SK-N-SH (cell line): ENCODE measurements around the gene ZNF25. TPM values are rescaled to one million over a fixed set of nuclear protein-coding genes. Genes with fewer than 3 reads are reported as not detected.

ENCODE experiments used
- CTCF ChIA-PET: fragments of 300-600, 350-600 bp; formaldehyde crosslinking; extraction: SDS; loops from one replicate; lab custom pipeline; 2021; lab: Yijun Ruan, JAX
- POLR2A ChIA-PET: fragments of 350-600 bp; sonication (Branson Sonifier 250); formaldehyde crosslinking; extraction: SDS; loops from one replicate; lab custom pipeline; 2020; ENCODE audit warnings: antibody characterized with exemption, inconsistent platforms; lab: Yijun Ruan, JAX
- DNase-seq: peaks from one replicate; pipeline ENCODE4 v3.0.0; 2012
- H2AFZ ChIP-seq: fragments of 200-600 bp; sonication (generic); 2 replicates; pipeline ENCODE4 v1.8.1; 2016; ENCODE audit warnings: antibody characterized with exemption, mild to moderate bottlenecking, low read depth
- H3F3A ChIP-seq: fragments of 200-600 bp; sonication (generic); replicated peaks from 2 replicates; pipeline ENCODE3; 2016; ENCODE audit warnings: antibody characterized with exemption, mild to moderate bottlenecking; ENCODE audit not compliant: insufficient read depth
- H3K27ac ChIP-seq, 2 experiments: fragments of 200-500 bp in 1 of 2; fragments of 200-600 bp in 1 of 2; sonication (Bioruptor generic) in 1 of 2; sonication (generic), shearing (Covaris generic) in 1 of 2; 2 replicates each; pipeline versions ENCODE4 v1.5.1 to v1.6.1; 2014 to 2016; ENCODE audit warnings: low read depth in 2 of 2, inconsistent platforms in 1 of 2, low read length in 1 of 2, mild to moderate bottlenecking in 1 of 2, mixed read lengths in 1 of 2
- H3K27me3 ChIP-seq: fragments of 200-600 bp; sonication (generic), shearing (Covaris generic); 2 replicates; pipeline ENCODE4 v1.6.1; 2016; ENCODE audit warnings: mixed run types; ENCODE audit not compliant: insufficient read depth
- H3K36me3 ChIP-seq, 2 experiments: fragments of 200-500 bp in 1 of 2; fragments of 200-600 bp in 1 of 2; sonication (Bioruptor generic) in 1 of 2; sonication (generic) in 1 of 2; replicated peaks in 1 of 2; 2 replicates each; pipeline versions ENCODE3 to v1.5.1; 2014 to 2016; ENCODE audit warnings: low read length in 1 of 2, mild to moderate bottlenecking in 1 of 2; ENCODE audit not compliant: insufficient read depth in 2 of 2, control insufficient read depth in 1 of 2
- H3K4me1 ChIP-seq, 2 experiments: fragments of 200-500 bp in 1 of 2; fragments of 200-600 bp in 1 of 2; sonication (Bioruptor generic) in 1 of 2; sonication (generic), shearing (Covaris generic) in 1 of 2; 2 replicates each; pipeline versions ENCODE4 v1.5.1 to v1.6.1; 2014 to 2016; ENCODE audit warnings: low read depth in 1 of 2, low read length in 1 of 2, mixed run types in 1 of 2; ENCODE audit not compliant: insufficient read depth in 2 of 2, control insufficient read depth in 1 of 2
- H3K4me2 ChIP-seq: fragments of 200-600 bp; sonication (generic), shearing (Covaris generic); 2 replicates; pipeline ENCODE4 v1.6.1; 2017; ENCODE audit warnings: mixed run types
- H3K4me3 ChIP-seq, 2 experiments: fragments of 200-500 bp in 1 of 2; fragments of 200-600 bp in 1 of 2; sonication (Bioruptor generic) in 1 of 2; sonication (generic), shearing (Covaris generic) in 1 of 2; 2 replicates each; pipeline versions ENCODE4 v1.5.1 to v1.8.1; 2014 to 2016; ENCODE audit warnings: low read depth in 2 of 2, inconsistent platforms in 1 of 2, low read length in 1 of 2, mild to moderate bottlenecking in 1 of 2, mixed read lengths in 1 of 2, moderate library complexity in 1 of 2
- H3K79me2 ChIP-seq: fragments of 200-600 bp; sonication (generic); 2 replicates; pipeline ENCODE4 v1.8.1; 2017; ENCODE audit warnings: mild to moderate bottlenecking; ENCODE audit not compliant: insufficient read depth
- H3K9ac ChIP-seq: fragments of 200-600 bp; sonication (generic); 2 replicates; pipeline ENCODE4 v1.6.1; 2017; ENCODE audit warnings: mixed run types
- H3K9me2 ChIP-seq: fragments of 200-600 bp; sonication (generic); 2 replicates; pipeline ENCODE4 v1.6.1; 2017; ENCODE audit warnings: mixed run types
- H3K9me3 ChIP-seq: fragments of 200-600 bp; sonication (generic); 2 replicates; pipeline ENCODE4 v1.6.1; 2017; ENCODE audit warnings: mixed run types, mild to moderate bottlenecking, moderate library complexity
- H4K20me1 ChIP-seq: fragments of 200-600 bp; sonication (generic); 2 replicates; pipeline ENCODE4 v1.6.1; 2017; ENCODE audit warnings: mild to moderate bottlenecking, mixed run types; ENCODE audit not compliant: insufficient read depth
- CTCF ChIP-seq: fragments of 200-600 bp; sonication (generic); IDR thresholded peaks from 2 replicates; pipeline ENCODE4 v1.6.1; 2017; ENCODE audit warnings: antibody characterized with exemption, mild to moderate bottlenecking, moderate library complexity
- FOXM1 ChIP-seq: IDR thresholded peaks from 2 replicates; pipeline ENCODE4 v1.4.0; 2012; ENCODE audit warnings: low read depth, mild to moderate bottlenecking
- JUND ChIP-seq: IDR thresholded peaks from 2 replicates; pipeline ENCODE4 v1.4.0; 2012
- REST ChIP-seq: IDR thresholded peaks from 2 replicates; pipeline ENCODE4 v1.6.1; 2012; ENCODE audit warnings: mild to moderate bottlenecking, low read depth, low read length, moderate library complexity
- SIN3A ChIP-seq: IDR thresholded peaks from 2 replicates; pipeline ENCODE4 v1.6.1; 2012; ENCODE audit warnings: low read depth, mild to moderate bottlenecking, low read length, moderate library complexity, borderline replicate concordance
- TEAD4 ChIP-seq: IDR thresholded peaks from 2 replicates; pipeline ENCODE4 v1.4.0; 2012; ENCODE audit warnings: mild to moderate bottlenecking, borderline replicate concordance; ENCODE audit not compliant: insufficient read depth
- WGBS: methylation state at CpG from one replicate; pipeline ENCODE4 v1.1.6; 2017; ENCODE audit warnings: low lambda C conversion rate; 5-methylcytosine and 5-hydroxymethylcytosine counted together
- polyA plus RNA-seq, 3 experiments: library from polyadenylated mRNA; depleted of rRNA; stranded (reverse); fragments of >200 nt; gene quantifications; 2 replicates each; pipeline ENCODE4 v1.2.3, GENCODE V29; 2012
- TF ChIP-seq, protein P1 (sequence below): IDR thresholded peaks from 2 replicates; pipeline ENCODE4 v1.4.0; 2012; ENCODE audit warnings: low read depth, borderline replicate concordance

Gene ZNF25
- polyA plus RNA-seq, 1 of the 3 experiments (the other 2 are of a cell fraction), result 3.6 TPM

DNA sequence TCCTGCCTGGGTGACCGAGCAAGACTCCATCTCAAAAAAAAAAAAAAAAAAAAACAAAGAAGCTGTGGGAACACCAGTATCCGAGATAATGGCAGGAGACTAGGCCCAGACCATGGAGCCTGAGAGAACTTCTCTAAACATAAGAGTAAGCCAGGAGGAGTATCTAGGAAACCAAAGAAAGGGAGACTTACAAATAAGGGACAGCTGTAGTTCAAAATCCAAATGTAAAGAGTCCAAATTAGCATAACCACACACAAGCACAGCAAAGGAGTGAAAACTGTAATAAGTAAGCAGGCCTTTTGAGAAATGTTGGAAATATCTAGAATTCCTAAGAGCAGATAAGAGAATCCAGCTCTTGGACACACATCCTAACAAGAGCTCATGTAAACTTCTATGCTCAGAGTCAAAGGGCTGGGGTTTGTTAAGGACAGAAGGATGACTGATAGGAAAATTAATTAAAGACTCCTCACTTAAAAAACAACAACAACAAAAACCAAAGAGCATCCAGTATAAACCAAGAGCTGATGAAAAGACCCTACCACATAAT is 15.8 kb downstream of the ZNF25 start (continued):
- no peak for TF ChIP-seq SIN3A
- TF ChIP-seq, all 33 proteins: peak for 0

DNA sequence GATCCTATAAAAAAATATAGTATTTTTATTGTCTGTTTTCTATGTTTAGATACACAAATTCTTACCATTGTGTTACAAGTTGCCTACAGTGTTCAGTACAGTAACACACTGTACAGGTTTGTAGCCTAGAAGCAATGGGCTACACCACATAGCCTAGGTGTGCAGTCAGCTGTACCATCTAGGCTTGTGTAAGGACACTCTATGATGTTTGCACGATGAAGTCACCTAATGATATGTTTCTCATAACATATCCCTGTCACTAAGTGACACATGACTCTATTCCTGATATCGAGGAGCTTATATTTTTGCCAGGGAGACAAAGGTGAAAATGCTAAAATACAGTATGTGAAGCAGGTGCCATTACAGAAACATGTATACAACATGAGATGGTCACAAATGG is 18.6 kb downstream of the ZNF25 start:
- Histone ChIP-seq H3K9me3 (no peaks in the 10 kb centered on the region), H3K36me3 (peaks cover 41 to 45% of the 10 kb centered on the region in 2 experiments), H3K4me1 (no peaks in the 10 kb centered on the region), H3K4me3 (no peak overlapping the region), H3K9me2 (no peaks in the 10 kb centered on the region), H3K27ac (no peak overlapping the region), H3K27me3 (no peaks in the 10 kb centered on the region), H2AFZ (no peak overlapping the region), H3F3A (no peaks in the 10 kb centered on the region), H4K20me1 (no peaks in the 10 kb centered on the region), H3K79me2 (no peaks in the 10 kb centered on the region), H3K9ac (no peak overlapping the region), H3K4me2 (no peak overlapping the region)
- no peak for DNase-seq
- no peak for TF ChIP-seq JUND
- no peak for TF ChIP-seq TEAD4
- no peak for TF ChIP-seq SIN3A
- no peak for TF ChIP-seq CTCF
- no peak for TF ChIP-seq REST
- TF ChIP-seq FOXM1, result no peak
- CTCF ChIA-PET, result interaction anchor here (0.6 kb wide), 1 partner anchor 23 kb away, joined by 3 read pairs; no protein-coding TSS in a partner anchor
- POLR2A ChIA-PET, result no interaction called here
- WGBS, result 92% methylated on average over 2 of the region's 2 CpGs

DNA sequence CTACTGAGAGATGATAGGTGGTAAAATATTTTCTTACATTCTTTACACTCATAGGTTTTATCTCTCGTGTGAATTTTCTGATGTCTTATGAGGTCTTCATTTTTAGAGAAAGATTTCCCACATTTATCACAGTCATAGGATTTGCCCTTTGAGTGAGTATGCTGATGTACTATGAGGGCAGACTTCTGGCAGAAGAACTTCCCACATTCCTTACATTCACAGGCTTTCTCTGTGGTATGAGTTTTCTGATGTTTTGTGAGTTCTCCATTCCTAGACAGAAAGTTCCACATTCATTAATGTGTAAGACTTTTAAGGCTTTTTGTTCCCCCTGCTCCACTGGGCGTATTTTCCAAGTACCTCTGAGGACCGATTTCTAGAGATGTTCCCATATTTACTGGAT is 23.5 kb downstream of the ZNF25 start:
- H3K9ac ChIP-seq, result no peak overlapping the region
- no peak for DNase-seq
- H3K9me2 ChIP-seq, result no peaks in the 10 kb centered on the region
- H3K79me2 ChIP-seq, result no peaks in the 10 kb centered on the region
- no peaks in the 10 kb centered on the region for H3K9me3 ChIP-seq
- no peaks in the 10 kb centered on the region for H3K27me3 ChIP-seq
- no peaks in the 10 kb centered on the region for H4K20me1 ChIP-seq
- no peaks in the 10 kb centered on the region for H3F3A ChIP-seq
- WGBS, result 84% methylated on average over 3 of the region's 3 CpGs
- CTCF ChIA-PET, result no interaction called here
- no peak overlapping the region for H3K4me2 ChIP-seq
- TF ChIP-seq, protein P1, sequence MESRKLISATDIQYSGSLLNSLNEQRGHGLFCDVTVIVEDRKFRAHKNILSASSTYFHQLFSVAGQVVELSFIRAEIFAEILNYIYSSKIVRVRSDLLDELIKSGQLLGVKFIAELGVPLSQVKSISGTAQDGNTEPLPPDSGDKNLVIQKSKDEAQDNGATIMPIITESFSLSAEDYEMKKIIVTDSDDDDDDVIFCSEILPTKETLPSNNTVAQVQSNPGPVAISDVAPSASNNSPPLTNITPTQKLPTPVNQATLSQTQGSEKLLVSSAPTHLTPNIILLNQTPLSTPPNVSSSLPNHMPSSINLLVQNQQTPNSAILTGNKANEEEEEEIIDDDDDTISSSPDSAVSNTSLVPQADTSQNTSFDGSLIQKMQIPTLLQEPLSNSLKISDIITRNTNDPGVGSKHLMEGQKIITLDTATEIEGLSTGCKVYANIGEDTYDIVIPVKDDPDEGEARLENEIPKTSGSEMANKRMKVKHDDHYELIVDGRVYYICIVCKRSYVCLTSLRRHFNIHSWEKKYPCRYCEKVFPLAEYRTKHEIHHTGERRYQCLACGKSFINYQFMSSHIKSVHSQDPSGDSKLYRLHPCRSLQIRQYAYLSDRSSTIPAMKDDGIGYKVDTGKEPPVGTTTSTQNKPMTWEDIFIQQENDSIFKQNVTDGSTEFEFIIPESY, result no peak
- no peak overlapping the region for H2AFZ ChIP-seq
- no peak overlapping the region for H3K27ac ChIP-seq
- no peak overlapping the region for H3K4me3 ChIP-seq
- H3K4me1 ChIP-seq, result no peaks in the 10 kb centered on the region
- peaks cover 51 to 58% of the 10 kb centered on the region in 2 experiments for H3K36me3 ChIP-seq
- POLR2A ChIA-PET, result no interaction called here
